ENCODE measurements around the gene ELAC2. TPM values are rescaled to one million over a fixed set of nuclear protein-coding genes. Genes with fewer than 3 reads are reported as not detected.
A peak's percentile ranks its signal among the peaks of the same experiment; 100 is the strongest.
"Not testable (repeated sequence)": the region's sequence is repeated elsewhere in the genome, so short reads cannot be mapped to it uniquely, and the experiment has no call there.

The ELAC2 gene
- total and polyA plus RNA-seq, 7 donors, result 30.8 to 64.1 (median 51.6) TPM

GRCh38 chr17:12983991-12984884 is 33.6 kb downstream of the ELAC2 start:
- peak; percentile 86 to 88 for DNase-seq
- 30 to 45% (median 35%) methylated on average over 21 of the region's 21 CpGs for WGBS, 3 donors

DNA sequence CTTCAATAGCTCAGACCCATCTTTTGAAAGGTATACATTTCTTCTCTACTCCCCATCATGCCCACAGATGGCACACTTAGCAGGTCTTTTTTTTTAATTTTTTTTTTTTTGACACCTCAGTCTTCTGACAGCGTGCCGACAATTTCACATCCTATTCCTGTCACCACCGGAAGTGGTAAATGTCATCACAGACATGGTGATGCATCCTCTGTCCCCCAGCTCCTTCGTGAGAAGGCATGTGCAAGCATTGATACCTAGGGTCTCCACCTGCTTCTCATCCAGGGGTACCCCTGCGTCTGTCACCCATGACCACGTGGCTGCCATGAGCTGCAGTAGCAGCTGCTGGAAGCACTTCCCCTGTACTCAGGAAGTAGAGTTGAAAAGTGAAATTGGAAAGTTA is 35.6 kb downstream of the ELAC2 start:
- Histone ChIP-seq H3K4me3 (no peak overlapping the region), H3K36me3 (ENCODE audit: insufficient read depth in 1 of 2, low read depth in 1 of 2) (no peaks in the 10 kb centered on the region), H3K9me3 (no peaks in the 10 kb centered on the region), H3K27ac (no peak overlapping the region), H3K4me1 (no peaks in the 10 kb centered on the region), H3K27me3 (ENCODE audit: insufficient read depth in 3 of 3, low read length in 2 of 3) (peaks cover 0 to 11% (median 8%) of the 10 kb centered on the region in 3 donors)
- no peak for TF ChIP-seq CTCF (IDR thresholded peaks at IDR 0.05)
- intact Hi-C loops (cut with DNase I), result loop anchor here in 1 of 2 donors (10.0 kb wide), 1 partner anchor 187 kb away; no protein-coding TSS in a partner anchor
- WGBS, 3 donors, result 77 to 80% (median 78%) methylated on average over 6 of the region's 6 CpGs
- ATAC-seq (no peak), DNase-seq (no peak)

More at GRCh38 chr17:12983991-12984884, 33.6 kb downstream of the ELAC2 start:
- peaks cover 0 to 11% (median 8%) of the 10 kb centered on the region in 3 donors for H3K27me3 ChIP-seq (ENCODE audit: insufficient read depth in 3 of 3, low read length in 2 of 3)
- H3K4me3 ChIP-seq, result peak overlapping the region; percentile 28
- H3K4me1 ChIP-seq, result no peaks in the 10 kb centered on the region
- H3K27ac ChIP-seq, result peak overlapping the region; percentile 41
- TF ChIP-seq CTCF (IDR thresholded peaks at IDR 0.05), result no peak
- no peaks in the 10 kb centered on the region for H3K36me3 ChIP-seq (ENCODE audit: insufficient read depth in 1 of 2, low read depth in 1 of 2)
- ATAC-seq, result peak; percentile 53 to 78 (median 76)
- H3K9me3 ChIP-seq, result no peaks in the 10 kb centered on the region
- intact Hi-C loops (cut with DNase I), result loop anchor here in 1 of 2 donors (10.0 kb wide), 1 partner anchor 189 kb away; no protein-coding TSS in a partner anchor

GRCh38 chr17:12979826-12980500 is 37.9 kb downstream of the ELAC2 start:
- ATAC-seq (no peak), DNase-seq (no peak)
- whole genome bisulfite sequencing, 3 donors, result 82 to 87% (median 84%) methylated on average over 12 of the region's 12 CpGs
- intact Hi-C loops (cut with DNase I), result loop anchor here in 1 of 2 donors (10.0 kb wide), 1 partner anchor 185 kb away; no protein-coding TSS in a partner anchor
- H3K4me1 ChIP-seq, result no peaks in the 10 kb centered on the region
- H3K9me3 ChIP-seq, result no peaks in the 10 kb centered on the region
- peaks cover 0 to 11% (median 6%) of the 10 kb centered on the region in 3 donors for H3K27me3 ChIP-seq (ENCODE audit: insufficient read depth in 3 of 3, low read length in 2 of 3)
- TF ChIP-seq CTCF (IDR thresholded peaks at IDR 0.05), result no peak
- no peak overlapping the region for H3K4me3 ChIP-seq
- H3K36me3 ChIP-seq (ENCODE audit: insufficient read depth in 1 of 2, low read depth in 1 of 2), result no peaks in the 10 kb centered on the region
- no peak overlapping the region for H3K27ac ChIP-seq

- ATAC-seq, result no peak
- H3K9me3 ChIP-seq, result no peaks in the 10 kb centered on the region
- H3K4me3 ChIP-seq, result no peak overlapping the region
- no peak overlapping the region for H3K27ac ChIP-seq
- 60 to 78% (median 61%) methylated on average over 5 of the region's 5 CpGs for WGBS, 3 donors
- no peaks in the 10 kb centered on the region for H3K36me3 ChIP-seq (ENCODE audit: insufficient read depth in 1 of 2, low read depth in 1 of 2)
- peaks cover 0 to 6% (median 5%) of the 10 kb centered on the region in 3 donors for H3K27me3 ChIP-seq (ENCODE audit: insufficient read depth in 3 of 3, low read length in 2 of 3)
- no peak for DNase-seq
- H3K4me1 ChIP-seq, result peaks cover 3% of the 10 kb centered on the region
- intact Hi-C loops (cut with DNase I), result no loop called here
- no peak for TF ChIP-seq CTCF (IDR thresholded peaks at IDR 0.05)
These were observed 38.6 kb downstream of the ELAC2 start for GRCh38 chr17:12979246-12979645.

DNA sequence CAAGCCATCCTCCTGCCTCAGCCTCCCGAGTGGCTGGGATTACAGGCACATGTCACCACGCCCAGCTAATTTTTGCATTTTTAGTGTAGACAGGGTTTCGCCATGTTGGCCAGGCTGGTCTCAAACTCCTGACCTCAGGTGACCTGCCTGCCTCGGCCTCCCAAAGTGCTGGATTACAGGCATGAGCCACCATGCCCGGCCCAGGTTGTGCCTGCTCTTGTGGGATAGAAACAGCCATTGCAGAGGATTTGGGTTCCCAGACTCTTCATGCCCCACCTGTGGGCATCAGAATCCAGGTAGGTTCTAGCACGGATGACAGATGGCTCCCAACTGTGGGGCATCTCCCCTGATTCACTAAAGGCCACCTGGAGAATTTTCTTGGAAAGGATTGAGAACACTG is 39.0 kb downstream of the ELAC2 start:
- intact Hi-C loops (cut with DNase I); DNase-seq: not testable (repeated sequence)

More for the DNA sequence above, 39.0 kb downstream of the ELAC2 start:
- WGBS, 3 donors, result 82 to 91% (median 89%) methylated on average over 5 to 6 of the region's 6 CpGs
- ATAC-seq; H3K27ac ChIP-seq; H3K27me3 ChIP-seq (ENCODE audit: insufficient read depth in 3 of 3, low read length in 2 of 3); H3K36me3 ChIP-seq (ENCODE audit: insufficient read depth in 1 of 2, low read depth in 1 of 2); H3K9me3 ChIP-seq; H3K4me1 ChIP-seq; H3K4me3 ChIP-seq: not testable (repeated sequence)

All from psoas muscle (tissue), 8 donors.